SJSA1 (cell line): ENCODE data around the gene IFNGR2. TPM values are rescaled to one million over a fixed set of nuclear protein-coding genes. Genes with fewer than 3 reads are reported as not detected.

Experiments used
- DNase-seq, 2 experiments: peaks; one replicate each; pipeline ENCODE4 v3.0.0-alpha.2; 2015 to 2020; ENCODE audit warnings: low spot score in 2 of 2, low read depth in 1 of 2
- H3K27ac ChIP-seq: fragments of 250-450 bp; sonication (Bioruptor Pico); 2 replicates; pipeline ENCODE4 v1.5.1; 2020; ENCODE audit warnings: mild to moderate bottlenecking, moderate library complexity
- H3K27me3 ChIP-seq: fragments of 250-450 bp; sonication (Bioruptor Pico); replicated peaks from 2 replicates; pipeline ENCODE4 v1.5.1; 2020; ENCODE audit warnings: mild to moderate bottlenecking, moderate library complexity
- H3K36me3 ChIP-seq: fragments of 250-450 bp; sonication (Bioruptor Pico); 2 replicates; pipeline ENCODE4 v1.5.1; 2020; ENCODE audit warnings: mild to moderate bottlenecking
- H3K4me1 ChIP-seq: fragments of 250-450 bp; sonication (Bioruptor Pico); replicated peaks from 2 replicates; pipeline ENCODE4 v1.6.1; 2021; ENCODE audit warnings: mild to moderate bottlenecking
- H3K4me3 ChIP-seq: fragments of 250-450 bp; sonication (Bioruptor Pico); 2 replicates; pipeline ENCODE4 v1.5.1; 2020; ENCODE audit warnings: mild to moderate bottlenecking
- H3K9me3 ChIP-seq: fragments of 250-450 bp; sonication (Bioruptor Pico); replicated peaks from 2 replicates; pipeline ENCODE4 v1.5.1; 2020; ENCODE audit warnings: mild to moderate bottlenecking
- total RNA-seq: library from RNA; depleted of rRNA; stranded (reverse); fragments of >200 nt; shearing (Covaris generic); gene quantifications from 2 replicates; pipeline ENCODE4 v1.2.3, GENCODE V29; 2014; rRNA removed

The IFNGR2 gene
- total RNA-seq, 1 experiment from 2014 or later, result 92.0 TPM

DNA sequence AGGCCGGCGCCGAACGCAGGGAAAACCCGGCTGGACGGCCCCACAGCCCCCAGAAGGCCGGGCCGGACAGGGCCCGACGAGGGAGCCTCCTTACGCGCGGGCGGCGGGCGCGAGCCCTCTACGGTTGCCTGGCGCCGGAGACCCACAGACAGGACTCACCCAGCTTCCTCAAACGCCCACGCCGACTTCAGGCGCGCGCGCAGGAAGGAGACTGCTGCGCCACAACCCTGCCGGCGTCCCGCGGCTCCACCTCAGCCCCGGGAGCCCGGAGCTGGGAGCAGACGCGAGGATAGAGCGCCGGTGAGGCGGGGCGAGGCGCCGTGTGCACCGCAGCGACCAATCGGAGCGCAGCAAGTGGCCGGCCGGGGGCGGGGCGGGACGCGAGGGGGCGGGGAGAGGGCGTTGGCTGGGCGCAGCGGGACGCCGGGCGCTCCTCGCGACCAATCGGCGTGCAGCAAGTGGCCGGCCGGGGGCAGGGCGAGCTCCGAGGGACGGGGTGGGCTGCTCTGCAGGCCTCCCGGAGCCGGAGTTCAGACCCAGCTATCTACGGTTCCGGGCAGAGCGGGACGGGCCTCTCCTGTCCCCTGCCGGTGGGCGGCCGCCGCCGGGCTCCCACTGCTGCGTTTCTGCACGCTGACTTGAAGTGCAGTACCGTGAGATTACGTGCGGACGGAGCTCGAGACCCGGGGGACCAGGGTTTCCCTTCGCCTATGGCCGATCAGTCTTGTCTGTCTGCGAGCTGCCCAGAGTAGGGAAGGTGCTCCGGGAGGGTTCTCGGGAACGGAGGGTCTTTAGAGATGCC, 76.7 kb downstream of the IFNGR2 start, which contains the start of gene TMEM50B:
Gene TMEM50B (minus strand): TSS at position 296 of the 802 bp plus-strand sequence. CDS start 11,089 bp downstream, outside the sequence.
- peak; percentile 87 to 95 for DNase-seq
- Histone ChIP-seq H3K36me3 (peaks cover 4% of the 10 kb centered on the region; the same call in 1 of the 2 replicates), H3K4me1 (peaks cover 5% of the 10 kb centered on the region; the same call in 1 of the 2 replicates), H3K4me3 (peak within 1 kb of the TSS; percentile 88), H3K27me3 (no peaks in the 10 kb centered on the region), H3K27ac (peak within 1 kb of the TSS; percentile 63), H3K9me3 (no peaks in the 10 kb centered on the region)

- no peaks in the 10 kb centered on the region for H3K9me3 ChIP-seq
- no peaks in the 10 kb centered on the region for H3K27me3 ChIP-seq
- H3K27ac ChIP-seq, result 0 out of 2 replicates have a peak overlapping the region, but pooled peaks have one; percentile 21
- peak overlapping the region; percentile 88 for H3K4me3 ChIP-seq
- DNase-seq, result no peak
- peaks cover 5% of the 10 kb centered on the region; the same call in 1 of the 2 replicates for H3K4me1 ChIP-seq
- H3K36me3 ChIP-seq, result peaks cover 4% of the 10 kb centered on the region; the same call in 1 of the 2 replicates
Measured at GRCh38 chr21:33480481-33481103, 77.4 kb downstream of the IFNGR2 start.

DNA sequence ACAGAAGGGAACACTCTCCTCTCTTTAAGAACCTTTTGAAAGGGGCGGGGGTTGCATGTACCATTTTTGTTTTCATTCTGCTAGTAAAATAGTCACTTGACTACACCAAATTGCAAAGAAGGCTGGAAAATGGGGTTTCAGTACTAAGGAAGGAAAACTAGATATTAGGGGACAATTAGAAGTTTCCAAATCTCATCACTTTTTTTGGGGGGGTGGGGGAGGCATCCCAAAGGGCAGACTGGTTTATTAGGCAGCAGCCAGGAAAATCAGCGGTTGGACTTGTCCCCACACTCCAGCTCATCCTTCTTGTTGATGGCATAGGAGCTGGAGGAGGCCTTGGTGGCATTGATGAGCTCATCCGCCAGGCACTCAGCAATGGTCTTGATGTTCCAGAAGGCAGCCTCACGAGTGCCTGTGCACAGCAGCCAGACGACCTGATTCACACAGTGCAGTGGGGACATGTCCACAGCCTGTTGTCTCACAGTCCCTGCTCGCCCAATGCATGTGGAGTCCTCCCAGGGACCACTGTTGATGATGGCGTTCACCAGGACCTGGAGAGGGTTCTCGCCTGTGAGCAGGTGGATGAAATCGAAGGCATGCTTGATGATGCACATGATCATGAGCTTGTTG, 78.2 kb downstream of the IFNGR2 start:
- no peak for DNase-seq

More for the DNA sequence above, 78.2 kb downstream of the IFNGR2 start:
- Histone ChIP-seq H3K27me3 (no peaks in the 10 kb centered on the region), H3K4me1 (peaks cover 5% of the 10 kb centered on the region; the same call in 1 of the 2 replicates), H3K36me3 (peaks cover 4% of the 10 kb centered on the region; the same call in 1 of the 2 replicates), H3K27ac (no peak overlapping the region), H3K9me3 (no peaks in the 10 kb centered on the region), H3K4me3 (no peak overlapping the region)

Other genes starting within 250 kb of the IFNGR2 start
- 5.1 and 48.3 TPM in 2 replicates for gene IFNAR2, start 173.5 kb upstream of the IFNGR2 start, total RNA-seq
- gene IL10RB, start 137.0 kb upstream of the IFNGR2 start, total RNA-seq, result 51.4 and 77.5 TPM in 2 replicates
- gene IFNAR1, start 78.4 kb upstream of the IFNGR2 start, total RNA-seq, result 9.7 and 16.2 TPM in 2 replicates
- gene TMEM50B, start 76.6 kb downstream of the IFNGR2 start, total RNA-seq, result 39.7 and 39.9 TPM in 2 replicates
- gene DNAJC28, start 88.3 kb downstream of the IFNGR2 start, total RNA-seq, result 1.6 TPM in 1 of 2 replicates, not detected in the other
- gene GART, start 138.7 kb downstream of the IFNGR2 start, total RNA-seq, result 59.9 and 92.7 TPM in 2 replicates
- gene SON, start 139.6 kb downstream of the IFNGR2 start, total RNA-seq, result 65.1 and 115 TPM in 2 replicates
- gene DONSON, start 185.3 kb downstream of the IFNGR2 start, total RNA-seq, result 46.9 and 63.8 TPM in 2 replicates
- 15.3 and 16.5 TPM in 2 replicates for gene CRYZL1, start 238.3 kb downstream of the IFNGR2 start, total RNA-seq
- gene ITSN1, start 239.1 kb downstream of the IFNGR2 start, total RNA-seq, result 25.8 and 53.2 TPM in 2 replicates